AG09319 (cell line): ENCODE data around the gene POSTN.

Source experiments
- DNase-seq: peaks from one replicate; pipeline ENCODE4 v3.0.0-alpha.2; 2010; ENCODE audit warnings: low read depth; ENCODE audit errors: extremely low read depth
- TF ChIP-seq, protein P1 (sequence below): IDR thresholded peaks from 2 replicates; pipeline ENCODE4 v1.5.1; 2011; ENCODE audit warnings: low read depth, mild to moderate bottlenecking, inconsistent platforms, low read length, moderate library complexity

Gene POSTN

DNA sequence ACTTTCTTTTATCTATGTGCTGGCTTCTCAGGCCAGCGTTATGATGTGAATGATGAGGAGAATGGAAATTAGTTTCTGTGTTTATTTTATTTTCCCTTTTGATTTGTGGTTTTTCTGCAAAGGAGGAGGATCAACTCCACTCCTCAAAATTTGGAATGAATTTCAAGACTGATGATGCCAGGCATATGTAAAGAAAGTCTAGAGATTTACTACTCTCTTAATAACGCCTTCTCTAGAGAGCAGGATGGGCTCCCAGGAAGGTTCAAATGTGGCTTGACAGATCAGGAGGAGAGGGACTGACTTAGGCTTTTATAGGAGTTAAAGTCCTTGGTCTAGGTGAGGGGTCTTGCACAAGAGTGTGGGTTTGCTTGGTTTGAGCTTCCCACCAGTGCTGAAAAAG, 15.1 kb upstream of the POSTN start:
- TF ChIP-seq, protein P1, sequence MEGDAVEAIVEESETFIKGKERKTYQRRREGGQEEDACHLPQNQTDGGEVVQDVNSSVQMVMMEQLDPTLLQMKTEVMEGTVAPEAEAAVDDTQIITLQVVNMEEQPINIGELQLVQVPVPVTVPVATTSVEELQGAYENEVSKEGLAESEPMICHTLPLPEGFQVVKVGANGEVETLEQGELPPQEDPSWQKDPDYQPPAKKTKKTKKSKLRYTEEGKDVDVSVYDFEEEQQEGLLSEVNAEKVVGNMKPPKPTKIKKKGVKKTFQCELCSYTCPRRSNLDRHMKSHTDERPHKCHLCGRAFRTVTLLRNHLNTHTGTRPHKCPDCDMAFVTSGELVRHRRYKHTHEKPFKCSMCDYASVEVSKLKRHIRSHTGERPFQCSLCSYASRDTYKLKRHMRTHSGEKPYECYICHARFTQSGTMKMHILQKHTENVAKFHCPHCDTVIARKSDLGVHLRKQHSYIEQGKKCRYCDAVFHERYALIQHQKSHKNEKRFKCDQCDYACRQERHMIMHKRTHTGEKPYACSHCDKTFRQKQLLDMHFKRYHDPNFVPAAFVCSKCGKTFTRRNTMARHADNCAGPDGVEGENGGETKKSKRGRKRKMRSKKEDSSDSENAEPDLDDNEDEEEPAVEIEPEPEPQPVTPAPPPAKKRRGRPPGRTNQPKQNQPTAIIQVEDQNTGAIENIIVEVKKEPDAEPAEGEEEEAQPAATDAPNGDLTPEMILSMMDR = no peak
- no peak for DNase-seq

DNA sequence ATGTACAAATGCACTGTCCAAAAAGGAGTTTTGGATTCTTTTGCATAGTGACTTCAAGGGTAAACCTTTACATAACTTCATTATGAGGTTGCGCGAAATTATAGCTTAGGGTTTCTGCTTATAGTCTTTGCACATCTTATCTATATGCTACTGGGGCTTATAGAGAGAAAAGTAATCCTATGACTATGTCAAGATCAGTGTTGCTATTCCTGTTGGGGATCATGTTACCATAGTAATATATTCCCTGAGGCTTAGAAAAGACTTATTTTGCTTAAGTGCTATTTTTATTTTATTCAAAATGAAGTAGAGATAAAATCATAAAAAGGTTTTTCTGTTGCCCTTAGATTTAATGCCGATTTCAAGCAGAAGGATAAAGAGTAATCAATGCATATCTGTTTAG, 14.7 kb upstream of the POSTN start:
- no peak for DNase-seq
- TF ChIP-seq, protein P1 = no peak

DNA sequence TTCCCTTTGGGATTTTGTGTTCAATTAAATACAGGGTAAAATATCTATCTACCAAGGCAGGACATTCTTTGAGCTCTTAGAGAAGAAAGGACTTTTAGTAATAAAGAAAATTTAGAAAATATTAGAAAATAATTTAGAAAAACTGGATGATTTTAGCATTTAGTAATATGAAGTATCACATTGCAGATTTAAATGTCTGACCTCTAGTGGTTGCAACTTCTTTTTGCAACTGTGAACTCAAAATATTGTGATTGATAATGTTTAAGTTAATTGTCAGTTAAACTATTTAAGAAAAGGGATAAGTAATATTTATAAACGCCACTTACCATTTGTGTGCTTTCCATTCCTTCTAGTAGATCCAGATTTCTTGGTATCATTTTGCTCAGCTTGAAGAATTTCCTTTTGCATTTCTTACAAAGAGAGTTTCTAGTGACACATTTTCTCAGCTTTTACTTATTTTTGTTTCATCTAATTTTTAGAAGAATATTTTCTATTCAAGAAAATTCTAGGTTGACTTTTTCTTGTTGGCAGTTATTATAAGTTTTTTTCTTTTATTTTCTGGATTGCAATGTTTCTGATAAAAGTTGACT, 10.3 kb upstream of the POSTN start:
- no peak for DNase-seq
- TF ChIP-seq, protein P1 = peak; percentile 52

DNA sequence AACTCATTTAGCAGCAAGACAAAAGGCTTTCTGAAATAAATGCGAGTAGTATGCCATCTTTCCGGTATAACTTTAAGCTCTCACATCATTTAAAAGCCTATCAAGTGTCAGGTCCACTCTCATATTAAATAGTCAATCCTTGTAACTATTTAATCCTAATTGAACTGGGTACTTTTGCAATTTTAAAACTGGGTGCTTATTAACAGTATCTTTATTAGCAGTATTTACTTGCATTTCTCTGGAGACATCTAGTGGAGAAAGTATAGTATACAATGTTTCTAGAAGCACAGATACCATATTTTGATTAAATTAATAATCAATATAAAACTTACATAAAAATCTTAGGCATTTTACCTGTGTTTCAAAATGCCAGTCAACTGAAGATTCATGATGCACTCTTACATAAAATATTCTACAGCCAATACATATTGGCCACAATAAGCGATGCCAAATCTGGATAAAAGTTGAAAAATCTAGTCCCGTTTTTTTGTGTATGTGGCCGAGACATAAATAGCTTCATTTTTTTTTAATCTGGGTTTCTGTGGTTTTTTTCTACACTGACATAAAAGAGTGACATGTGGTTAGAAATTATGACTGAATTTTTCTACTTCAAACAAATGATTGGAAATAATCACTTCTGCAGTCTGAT, 4.3 kb upstream of the POSTN start:
- no peak for DNase-seq
- TF ChIP-seq, protein P1 = peak; percentile 56

DNA sequence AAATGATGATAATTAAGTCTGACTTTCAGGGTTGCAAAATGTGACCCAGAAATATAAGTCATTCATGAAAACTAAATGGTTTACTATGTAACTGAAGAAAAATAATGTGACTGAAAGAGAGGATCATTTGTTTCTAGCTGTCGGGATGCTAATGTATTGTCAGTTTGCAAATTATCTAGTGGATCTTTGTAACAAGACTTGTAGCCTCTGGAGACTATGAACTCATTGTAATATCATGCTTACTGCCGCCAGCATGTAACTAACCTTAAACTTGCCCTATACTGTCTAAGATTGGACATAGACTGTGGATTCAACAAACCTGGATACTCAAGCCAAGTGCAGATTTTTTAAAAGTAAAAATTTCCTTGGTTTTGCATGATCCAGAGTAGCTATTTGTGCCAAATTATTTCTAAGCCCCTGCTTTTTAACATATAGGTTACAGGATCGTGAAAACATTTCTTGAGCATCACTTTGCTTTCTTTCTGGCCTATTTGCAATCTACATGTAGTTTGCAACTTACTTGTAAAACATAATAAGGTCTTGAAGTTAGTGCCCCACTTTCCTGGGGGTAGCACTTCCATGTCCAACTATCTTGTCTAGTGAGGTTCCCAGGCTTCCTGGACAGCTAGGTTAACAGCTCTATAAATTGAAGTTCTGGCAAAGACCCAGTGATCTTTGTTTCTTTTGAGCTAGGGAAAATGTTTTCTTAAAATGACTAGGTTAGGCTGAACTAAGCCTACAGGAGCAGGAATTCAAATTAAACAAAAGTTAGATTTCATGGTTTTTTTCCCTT, 3.3 kb upstream of the POSTN start:
- TF ChIP-seq, protein P1 = no peak
- DNase-seq = no peak

DNA sequence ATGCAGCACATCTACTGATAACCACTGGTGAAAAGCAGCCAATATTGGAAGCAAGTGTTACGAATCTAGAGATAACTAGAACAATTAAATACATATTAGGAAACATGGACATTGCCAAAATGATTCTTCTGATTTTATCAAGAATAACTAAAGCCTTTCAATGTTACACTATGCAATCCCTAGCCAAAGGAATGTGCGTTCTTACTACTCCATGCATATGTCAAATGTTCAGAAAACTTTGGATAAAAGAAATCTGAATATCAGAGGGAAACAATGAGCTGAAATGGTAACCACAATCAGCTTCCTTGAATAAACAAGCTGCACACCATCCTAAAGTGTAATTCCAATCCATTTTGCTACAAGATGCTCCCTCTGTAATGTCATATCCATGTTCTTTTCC, 951 bp upstream of the POSTN start:
- no peak for DNase-seq
- TF ChIP-seq, protein P1 = no peak

DNA sequence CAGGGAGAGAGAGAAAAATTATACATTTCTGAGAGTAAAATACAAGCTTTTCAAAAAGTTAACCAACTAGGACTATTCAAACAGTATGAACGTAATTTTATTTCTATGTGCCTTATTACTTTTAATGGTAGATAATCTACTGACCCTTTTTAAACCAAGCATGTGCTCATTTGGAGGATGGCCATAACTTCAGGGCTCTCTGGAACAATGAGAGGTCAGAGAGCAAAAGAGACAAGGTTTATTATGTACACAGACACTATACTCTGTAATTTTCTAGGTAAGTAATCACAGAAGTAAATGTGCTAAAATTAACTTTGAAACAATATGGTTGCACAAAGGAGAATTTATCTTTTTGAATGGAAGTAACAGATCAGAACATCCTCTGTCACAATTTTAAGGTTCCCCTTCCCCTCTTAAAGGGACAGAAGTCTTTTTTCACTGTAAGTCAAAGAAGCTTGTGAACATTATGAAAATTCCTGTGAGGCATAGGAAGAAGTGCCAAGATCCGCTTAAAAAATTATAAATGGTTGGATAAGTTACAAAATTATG, 1.0 kb downstream of the POSTN start:
- TF ChIP-seq, protein P1 = no peak
- DNase-seq = no peak
